Stomach (tissue), 4 donors: ENCODE results near the gene ZNRF4.

Experiments used
- CTCF ChIP-seq, 7 experiments: fragments of 450-650 bp in 4 of 7; fragments of 200-600 bp in 3 of 7; sonication (generic) in 3 of 7; IDR thresholded peaks; one replicate each; pipeline ENCODE4 v1.5.1; 2016 to 2019; ENCODE audit warnings: antibody characterized with exemption in 7 of 7, control low read depth in 2 of 7, mild to moderate bottlenecking in 1 of 7
- EP300 ChIP-seq: sonication (generic); formaldehyde crosslinking; IDR thresholded peaks from one replicate; pipeline ENCODE4 v1.6.1; 2017; ENCODE audit warnings: antibody characterized with exemption

DNA sequence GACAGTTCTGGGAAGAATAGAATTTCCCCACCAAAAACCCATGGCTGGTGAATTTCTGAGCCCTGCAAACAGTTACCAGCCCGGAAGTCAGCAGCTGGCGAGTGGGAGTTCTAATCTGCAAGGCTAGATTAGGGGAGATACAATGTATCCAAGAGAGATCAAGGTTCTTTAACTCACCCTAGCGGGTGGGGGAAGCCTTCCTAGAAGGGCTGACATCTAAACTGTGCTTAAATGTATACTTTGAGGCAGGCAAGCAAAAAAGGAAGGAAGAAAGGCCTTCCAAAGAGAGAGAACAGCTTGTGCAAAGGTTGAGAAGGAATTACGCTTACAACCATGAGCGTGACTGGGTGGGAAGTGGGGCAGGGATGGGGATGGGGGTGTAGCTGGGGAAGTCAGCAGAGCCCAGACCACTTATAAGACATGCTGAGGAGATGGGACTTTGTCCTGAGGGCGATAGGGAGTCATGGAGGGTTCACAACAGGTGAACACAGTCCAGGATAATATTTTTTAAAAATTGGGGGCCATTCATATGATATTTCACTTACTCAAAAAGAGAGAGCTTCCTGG lies 20.8 kb upstream of the ZNRF4 start:
- TF ChIP-seq CTCF (IDR thresholded peaks at IDR 0.05) (no peak), EP300 (no peak)
